ENCODE results near the gene TMEM53.

- no peak for TF ChIP-seq POLR2A (IDR thresholded peaks at IDR 0.05; ENCODE audit: low read depth, low read length)
- 0 out of 2 replicates have a peak, but pooled peaks have one; percentile 23 for TF ChIP-seq POLR2AphosphoS5 (IDR thresholded peaks at IDR 0.05; ENCODE audit: low read depth, low read length)
- TF ChIP-seq TAF1 (IDR thresholded peaks at IDR 0.05; ENCODE audit: low read depth, low read length), result no peak
- TF ChIP-seq POU2F2 (IDR thresholded peaks at IDR 0.05; ENCODE audit: low read depth, low read length), result no peak
Observed at GRCh38 chr1:44673675-44674112, 587 bp downstream of the TMEM53 start.
